ENCODE data around the gene SH3BGR.
"Not testable (repeated sequence)": the region's sequence is repeated elsewhere in the genome, so short reads cannot be mapped to it uniquely, and the experiment has no call there.

The SH3BGR gene

GRCh38 chr21:39518055-39518846, 66.5 kb downstream of the SH3BGR start:
- DNase-seq, result peak; percentile 42 to 63

- DNase-seq, result no peak
Measured at GRCh38 chr21:39518847-39519210, 67.1 kb downstream of the SH3BGR start.

- no peak for DNase-seq
Measured at GRCh38 chr21:39519835-39520234, 68.1 kb downstream of the SH3BGR start.

- no peak for DNase-seq
Measured at GRCh38 chr21:39523399-39523798, 71.6 kb downstream of the SH3BGR start.

- no peak for DNase-seq
Measured at GRCh38 chr21:39523915-39524314, 72.1 kb downstream of the SH3BGR start.

- DNase-seq, result no peak
Measured at GRCh38 chr21:39525129-39525528, 73.4 kb downstream of the SH3BGR start.

GRCh38 chr21:39525601-39526000, 73.8 kb downstream of the SH3BGR start:
- DNase-seq, result no peak

- DNase-seq, result no peak
Measured at GRCh38 chr21:39527067-39527595, 75.4 kb downstream of the SH3BGR start.

GRCh38 chr21:39527664-39528381, 76.1 kb downstream of the SH3BGR start:
- DNase-seq, result no peak

- DNase-seq, result no peak
Measured at GRCh38 chr21:39529026-39529425, 77.3 kb downstream of the SH3BGR start.

GRCh38 chr21:39531064-39531463, 79.3 kb downstream of the SH3BGR start:
- no peak for DNase-seq

- no peak for DNase-seq
Measured at GRCh38 chr21:39531840-39532239, 80.1 kb downstream of the SH3BGR start.

- no peak for DNase-seq
Measured at GRCh38 chr21:39533545-39534380, 82.0 kb downstream of the SH3BGR start.

- DNase-seq, result no peak
Measured at GRCh38 chr21:39535646-39536437, 84.1 kb downstream of the SH3BGR start.

- no peak for DNase-seq
Measured at GRCh38 chr21:39536835-39537234, 85.1 kb downstream of the SH3BGR start.

- DNase-seq, result no peak
Measured at GRCh38 chr21:39537571-39537970, 85.8 kb downstream of the SH3BGR start.

GRCh38 chr21:39538453-39539042, 86.8 kb downstream of the SH3BGR start:
- no peak for DNase-seq

- DNase-seq, result not testable (repeated sequence)
Measured at GRCh38 chr21:39540367-39540766, 88.6 kb downstream of the SH3BGR start.

- DNase-seq, result no peak
Measured at GRCh38 chr21:39542736-39543135, 91.0 kb downstream of the SH3BGR start.

GRCh38 chr21:39546522-39546921, 94.8 kb downstream of the SH3BGR start:
- DNase-seq, result no peak

- DNase-seq, result no peak
Measured at GRCh38 chr21:39552856-39553255, 101.1 kb downstream of the SH3BGR start.

GRCh38 chr21:39553331-39553730, 101.6 kb downstream of the SH3BGR start:
- no peak for DNase-seq
